ENCODE measurements around the gene RNH1. TPM values are rescaled to one million over a fixed set of nuclear protein-coding genes. Genes with fewer than 3 reads are reported as not detected.

Gene RNH1
- total RNA-seq, 1 donor from 2014 or later = 132 TPM

Other genes starting within 250 kb of the RNH1 start
- not detected for gene NLRP6, start 228.8 kb downstream of the RNH1 start, total RNA-seq (ENCODE audit: insufficient read depth, low replicate concordance)
- gene PGGHG, start 218.1 kb downstream of the RNH1 start, total RNA-seq (ENCODE audit: insufficient read depth, low replicate concordance) = 9.1 TPM
- 0.96 TPM for gene IFITM5, start 207.7 kb downstream of the RNH1 start, total RNA-seq (ENCODE audit: insufficient read depth, low replicate concordance)
- 5.5 TPM for gene IFITM2, start 199.4 kb downstream of the RNH1 start, total RNA-seq (ENCODE audit: insufficient read depth, low replicate concordance)
- 25.3 TPM for gene IFITM1, start 193.2 kb downstream of the RNH1 start, total RNA-seq (ENCODE audit: insufficient read depth, low replicate concordance)
- 47.2 TPM for gene IFITM3, start 186.4 kb downstream of the RNH1 start, total RNA-seq (ENCODE audit: insufficient read depth, low replicate concordance)
- gene B4GALNT4, start 137.7 kb downstream of the RNH1 start, total RNA-seq (ENCODE audit: insufficient read depth, low replicate concordance) = 7.2 TPM
- 36.6 TPM for gene PKP3, start 113.0 kb downstream of the RNH1 start, total RNA-seq (ENCODE audit: insufficient read depth, low replicate concordance)
- gene SIGIRR, start 92.2 kb downstream of the RNH1 start, total RNA-seq (ENCODE audit: insufficient read depth, low replicate concordance) = 10.8 TPM
- 5.1 TPM for gene ANO9, start 65.2 kb downstream of the RNH1 start, total RNA-seq (ENCODE audit: insufficient read depth, low replicate concordance)
- 73.4 TPM for gene PTDSS2, start 57.0 kb downstream of the RNH1 start, total RNA-seq (ENCODE audit: insufficient read depth, low replicate concordance)
- 46.5 TPM for gene HRAS, start 28.3 kb upstream of the RNH1 start, total RNA-seq (ENCODE audit: insufficient read depth, low replicate concordance)
- gene LRRC56, start 30.3 kb upstream of the RNH1 start, total RNA-seq (ENCODE audit: insufficient read depth, low replicate concordance) = not detected
- gene LMNTD2, start 53.5 kb upstream of the RNH1 start, total RNA-seq (ENCODE audit: insufficient read depth, low replicate concordance) = 0.48 TPM
- gene RASSF7, start 53.7 kb upstream of the RNH1 start, total RNA-seq (ENCODE audit: insufficient read depth, low replicate concordance) = 1.7 TPM
- 31.5 TPM for gene PHRF1, start 69.2 kb upstream of the RNH1 start, total RNA-seq (ENCODE audit: insufficient read depth, low replicate concordance)
- 16.6 TPM for gene IRF7, start 108.7 kb upstream of the RNH1 start, total RNA-seq (ENCODE audit: insufficient read depth, low replicate concordance)
- gene CDHR5, start 117.7 kb upstream of the RNH1 start, total RNA-seq (ENCODE audit: insufficient read depth, low replicate concordance) = not detected
- gene SCT, start 119.9 kb upstream of the RNH1 start, total RNA-seq (ENCODE audit: insufficient read depth, low replicate concordance) = not detected
- not detected for gene DRD4, start 130.0 kb upstream of the RNH1 start, total RNA-seq (ENCODE audit: insufficient read depth, low replicate concordance)
- gene DEAF1, start 188.0 kb upstream of the RNH1 start, total RNA-seq (ENCODE audit: insufficient read depth, low replicate concordance) = 54.9 TPM
- 7.7 TPM for gene TMEM80, start 188.6 kb upstream of the RNH1 start, total RNA-seq (ENCODE audit: insufficient read depth, low replicate concordance)
- gene EPS8L2, start 199.0 kb upstream of the RNH1 start, total RNA-seq (ENCODE audit: insufficient read depth, low replicate concordance) = 28.6 TPM
- gene TALDO1, start 240.2 kb upstream of the RNH1 start, total RNA-seq (ENCODE audit: insufficient read depth, low replicate concordance) = 76.1 TPM

Measured in umbilical cord (tissue), 1 donor.